HEK293 (cell line): ENCODE measurements around the gene SLC35G3.

Experiments
- CTCF ChIA-PET: fragments of 350-600 bp; formaldehyde crosslinking; extraction: SDS; loops from one replicate; lab custom pipeline; 2021; ENCODE audit warnings: antibody characterized with exemption; lab: Yijun Ruan, JAX
- POLR2A ChIA-PET: fragments of 300-600 bp; formaldehyde crosslinking; extraction: SDS; loops from one replicate; lab custom pipeline; 2020; ENCODE audit warnings: antibody characterized with exemption, inconsistent platforms; lab: Yijun Ruan, JAX
- H3K27ac ChIP-seq: fragments of 200-500 bp; sonication (Bioruptor generic); 2 replicates; pipeline ENCODE4 v1.5.1; 2014; ENCODE audit warnings: low read depth, low read length, control low read depth, inconsistent platforms; ENCODE audit errors: extremely low read depth
- H3K36me3 ChIP-seq, 2 experiments: fragments of 200-500 bp in 1 of 2; sonication (Bioruptor generic) in 1 of 2; 1 replicate in 1 of 2; 2 replicates in 1 of 2; pipeline ENCODE4 v1.5.1; 2014 to 2017; ENCODE audit warnings: inconsistent platforms in 2 of 2, low read length in 2 of 2; ENCODE audit not compliant: control insufficient read depth in 2 of 2, insufficient read depth in 1 of 2
- H3K4me1 ChIP-seq: fragments of 200-500 bp; sonication (Bioruptor generic); 2 replicates; pipeline ENCODE4 v1.5.1; 2014; ENCODE audit warnings: mild to moderate bottlenecking, low read length, inconsistent platforms; ENCODE audit not compliant: control insufficient read depth, insufficient read depth
- H3K4me3 ChIP-seq: 2 replicates; pipeline ENCODE4 v1.5.1; 2011; ENCODE audit warnings: low read depth, mild to moderate bottlenecking, control low read depth, low read length, moderate library complexity
- H3K9me3 ChIP-seq: fragments of 200-500 bp; sonication (Bioruptor generic); 2 replicates; pipeline ENCODE4 v1.5.1; 2014; ENCODE audit warnings: low read depth, low read length, inconsistent platforms; ENCODE audit not compliant: control insufficient read depth, insufficient read depth
- GLI4 ChIP-seq: fragments of 450-650 bp; formaldehyde crosslinking; IDR thresholded peaks from 2 replicates; pipeline ENCODE4 v1.5.1; 2016; ENCODE audit warnings: missing biosample characterization, missing genetic modification characterization
- HIC1 ChIP-seq: fragments of 450-650 bp; formaldehyde crosslinking; IDR thresholded peaks from 2 replicates; pipeline ENCODE4 v1.5.1; 2016; ENCODE audit warnings: missing biosample characterization, missing genetic modification characterization
- KLF16 ChIP-seq: fragments of 450-650 bp; formaldehyde crosslinking; IDR thresholded peaks from 2 replicates; pipeline ENCODE4 v1.5.1; 2017; ENCODE audit warnings: missing biosample characterization, missing genetic modification characterization
- OSR2 ChIP-seq: fragments of 450-650 bp; formaldehyde crosslinking; IDR thresholded peaks from 2 replicates; pipeline ENCODE4 v1.5.1; 2016; ENCODE audit warnings: missing biosample characterization, missing genetic modification characterization
- PRDM1 ChIP-seq: fragments of 450-650 bp; formaldehyde crosslinking; IDR thresholded peaks from 2 replicates; pipeline ENCODE4; 2016; ENCODE audit warnings: missing biosample characterization, missing genetic modification characterization
- RBAK ChIP-seq: fragments of 450-650 bp; formaldehyde crosslinking; IDR thresholded peaks from 2 replicates; pipeline ENCODE4 v1.5.1; 2016; ENCODE audit warnings: missing biosample characterization, missing genetic modification characterization
- SETDB1 ChIP-seq: IDR thresholded peaks from one replicate; pipeline ENCODE4 v1.6.1; 2017; ENCODE audit warnings: mild to moderate bottlenecking, low read length, moderate library complexity, mixed read lengths; ENCODE audit not compliant: insufficient read length
- SP2 ChIP-seq: fragments of 450-650 bp; formaldehyde crosslinking; IDR thresholded peaks from 2 replicates; pipeline ENCODE4 v1.5.1; 2016; ENCODE audit warnings: missing biosample characterization, missing genetic modification characterization
- TSHZ1 ChIP-seq: fragments of 450-650 bp; formaldehyde crosslinking; IDR thresholded peaks from 2 replicates; pipeline ENCODE4 v1.5.1; 2016; ENCODE audit warnings: missing biosample characterization, missing genetic modification characterization, borderline replicate concordance
- YY2 ChIP-seq: fragments of 450-650 bp; formaldehyde crosslinking; IDR thresholded peaks from 2 replicates; pipeline ENCODE4 v1.5.1; 2016; ENCODE audit warnings: missing biosample characterization, missing genetic modification characterization
- ZFHX2 ChIP-seq: fragments of 450-650 bp; formaldehyde crosslinking; conservative IDR thresholded peaks from 2 replicates; pipeline ENCODE4 v1.5.1; 2016; ENCODE audit warnings: missing biosample characterization, missing genetic modification characterization
- ZNF157 ChIP-seq: fragments of 450-650 bp; formaldehyde crosslinking; IDR thresholded peaks from 2 replicates; pipeline ENCODE4 v1.5.1; 2016; ENCODE audit warnings: missing biosample characterization, missing genetic modification characterization
- ZNF26 ChIP-seq: fragments of 450-650 bp; formaldehyde crosslinking; IDR thresholded peaks from 2 replicates; pipeline ENCODE4 v1.5.1; 2016; ENCODE audit warnings: missing biosample characterization, missing genetic modification characterization
- ZNF335 ChIP-seq: fragments of 450-650 bp; formaldehyde crosslinking; conservative IDR thresholded peaks from 2 replicates; pipeline ENCODE4 v1.5.1; 2016; ENCODE audit warnings: missing biosample characterization, missing genetic modification characterization
- ZNF362 ChIP-seq: fragments of 450-650 bp; formaldehyde crosslinking; IDR thresholded peaks from 2 replicates; pipeline ENCODE4 v1.5.1; 2016; ENCODE audit warnings: missing biosample characterization, missing genetic modification characterization
- ZNF394 ChIP-seq: fragments of 450-650 bp; formaldehyde crosslinking; IDR thresholded peaks from 2 replicates; pipeline ENCODE4 v1.5.1; 2016; ENCODE audit warnings: missing biosample characterization, missing genetic modification characterization, mild to moderate bottlenecking, moderate library complexity, borderline replicate concordance
- ZNF473 ChIP-seq: fragments of 450-650 bp; formaldehyde crosslinking; IDR thresholded peaks from 2 replicates; pipeline ENCODE4 v1.5.1; 2017; ENCODE audit warnings: missing biosample characterization, missing genetic modification characterization
- ZNF48 ChIP-seq: fragments of 450-650 bp; formaldehyde crosslinking; IDR thresholded peaks from 2 replicates; pipeline ENCODE4 v1.5.1; 2016; ENCODE audit warnings: missing biosample characterization, missing genetic modification characterization
- ZNF549 ChIP-seq: fragments of 450-650 bp; IDR thresholded peaks from 2 replicates; pipeline ENCODE4 v1.5.1; 2018; ENCODE audit warnings: missing biosample characterization, missing genetic modification characterization, mild to moderate bottlenecking, inconsistent platforms, moderate library complexity
- ZNF624 ChIP-seq: fragments of 450-650 bp; formaldehyde crosslinking; IDR thresholded peaks from 2 replicates; pipeline ENCODE4 v1.5.1; 2017; ENCODE audit warnings: missing biosample characterization, missing genetic modification characterization
- ZNF747 ChIP-seq: fragments of 450-650 bp; formaldehyde crosslinking; IDR thresholded peaks from 2 replicates; pipeline ENCODE4 v1.5.1; 2016; ENCODE audit warnings: missing biosample characterization, missing genetic modification characterization
- ZNF76 ChIP-seq: fragments of 450-650 bp; formaldehyde crosslinking; IDR thresholded peaks from 2 replicates; pipeline ENCODE4; 2016; ENCODE audit warnings: low read depth, missing biosample characterization, missing genetic modification characterization, borderline replicate concordance
- ZNF777 ChIP-seq: fragments of 450-650 bp; formaldehyde crosslinking; IDR thresholded peaks from 2 replicates; pipeline ENCODE4 v1.5.1; 2017; ENCODE audit warnings: missing biosample characterization, missing genetic modification characterization, borderline replicate concordance
- ZNF785 ChIP-seq: fragments of 450-650 bp; formaldehyde crosslinking; IDR thresholded peaks from 2 replicates; pipeline ENCODE4 v1.5.1; 2016; ENCODE audit warnings: missing biosample characterization, missing genetic modification characterization
- ZNF843 ChIP-seq: fragments of 450-650 bp; formaldehyde crosslinking; IDR thresholded peaks from 2 replicates; pipeline ENCODE4 v1.5.1; 2016; ENCODE audit warnings: missing biosample characterization, missing genetic modification characterization
- ZSCAN23 ChIP-seq: fragments of 450-650 bp; formaldehyde crosslinking; IDR thresholded peaks from 2 replicates; pipeline ENCODE4 v1.5.1; 2016; ENCODE audit warnings: missing biosample characterization, missing genetic modification characterization
- ZXDB ChIP-seq: fragments of 450-650 bp; formaldehyde crosslinking; IDR thresholded peaks from 2 replicates; pipeline ENCODE4 v1.5.1; 2016; ENCODE audit warnings: missing biosample characterization, missing genetic modification characterization

SLC35G3 gene

GRCh38 chr17:35185849-35186248, 8.3 kb downstream of the SLC35G3 start:
- TF ChIP-seq TSHZ1 (no peak), HIC1 (tag by site-specific recombination) (no peak), ZNF843 (no peak), ZNF473 (no peak), ZNF26 (no peak), KLF16 (no peak), SETDB1 (no peak), ZNF549 (tag by site-specific recombination) (no peak), ZNF624 (tag by site-specific recombination) (no peak), ZSCAN23 (tag by site-specific recombination) (no peak), OSR2 (tag by site-specific recombination) (no peak), RBAK (tag by site-specific recombination) (no peak), ZNF747 (no peak), ZNF157 (tag by site-specific recombination) (no peak), SP2 (tag by site-specific recombination) (no peak), YY2 (no peak), ZNF48 (tag by site-specific recombination) (no peak), ZNF362 (no peak), ZNF335 (no peak), GLI4 (no peak)
- CTCF ChIA-PET: interaction anchor here (0.9 kb wide), 1 partner anchor 347 kb away, joined by 3 read pairs; no protein-coding TSS in a partner anchor
- no peak overlapping the region for H3K4me3 ChIP-seq
- no peaks in the 10 kb centered on the region for H3K36me3 ChIP-seq
- H3K9me3 ChIP-seq: no peaks in the 10 kb centered on the region
- no peak overlapping the region for H3K27ac ChIP-seq
- H3K4me1 ChIP-seq: no peaks in the 10 kb centered on the region
- POLR2A ChIA-PET: no interaction called here

- no peaks in the 10 kb centered on the region for H3K4me1 ChIP-seq
- H3K36me3 ChIP-seq: no peaks in the 10 kb centered on the region
- CTCF ChIA-PET: interaction anchor here (0.6 to 0.9 kb wide), 2 partner anchors 85 to 404 kb away, joined by 3 read pairs; no protein-coding TSS in a partner anchor
- no peaks in the 10 kb centered on the region for H3K9me3 ChIP-seq
- no peak overlapping the region for H3K4me3 ChIP-seq
- H3K27ac ChIP-seq: no peak overlapping the region
- POLR2A ChIA-PET: interaction anchor here (0.6 kb wide), 1 partner anchor 17 kb away, joined by 4 read pairs; no protein-coding TSS in a partner anchor
- TF ChIP-seq ZFHX2 (tag by site-specific recombination) (no peak), ZNF777 (tag by site-specific recombination) (no peak), ZNF785 (tag by site-specific recombination) (no peak), ZNF394 (tag by site-specific recombination) (no peak), ZXDB (tag by site-specific recombination) (no peak), PRDM1 (tag by site-specific recombination) (no peak), ZNF76 (tag by site-specific recombination) (no peak), TSHZ1 (no peak)
Observed at GRCh38 chr17:35184274-35184673, 9.9 kb downstream of the SLC35G3 start.
